ENCODE data around the gene PSENEN.

- TF ChIP-seq, protein P1, sequence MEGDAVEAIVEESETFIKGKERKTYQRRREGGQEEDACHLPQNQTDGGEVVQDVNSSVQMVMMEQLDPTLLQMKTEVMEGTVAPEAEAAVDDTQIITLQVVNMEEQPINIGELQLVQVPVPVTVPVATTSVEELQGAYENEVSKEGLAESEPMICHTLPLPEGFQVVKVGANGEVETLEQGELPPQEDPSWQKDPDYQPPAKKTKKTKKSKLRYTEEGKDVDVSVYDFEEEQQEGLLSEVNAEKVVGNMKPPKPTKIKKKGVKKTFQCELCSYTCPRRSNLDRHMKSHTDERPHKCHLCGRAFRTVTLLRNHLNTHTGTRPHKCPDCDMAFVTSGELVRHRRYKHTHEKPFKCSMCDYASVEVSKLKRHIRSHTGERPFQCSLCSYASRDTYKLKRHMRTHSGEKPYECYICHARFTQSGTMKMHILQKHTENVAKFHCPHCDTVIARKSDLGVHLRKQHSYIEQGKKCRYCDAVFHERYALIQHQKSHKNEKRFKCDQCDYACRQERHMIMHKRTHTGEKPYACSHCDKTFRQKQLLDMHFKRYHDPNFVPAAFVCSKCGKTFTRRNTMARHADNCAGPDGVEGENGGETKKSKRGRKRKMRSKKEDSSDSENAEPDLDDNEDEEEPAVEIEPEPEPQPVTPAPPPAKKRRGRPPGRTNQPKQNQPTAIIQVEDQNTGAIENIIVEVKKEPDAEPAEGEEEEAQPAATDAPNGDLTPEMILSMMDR (conservative IDR thresholded peaks at IDR 0.05): no peak
- TF ChIP-seq ZFX (IDR thresholded peaks at IDR 0.05): no peak
Observed at GRCh38 chr19:35696835-35697234, 48.6 kb upstream of the PSENEN start.
